GM23338 (cell line): ENCODE results near the gene BANP.
"Not testable (repeated sequence)": the region's sequence is repeated elsewhere in the genome, so short reads cannot be mapped to it uniquely, and the experiment has no call there.

Experiments
- CTCF ChIP-seq, 2 experiments: fragments of 200-600 bp in 1 of 2; sonication (generic) in 1 of 2; conservative IDR thresholded peaks; 2 replicates each; pipeline versions ENCODE4 v1.5.1 to v1.6.1; 2016 to 2017; ENCODE audit warnings: antibody characterized with exemption in 2 of 2, low read depth in 2 of 2, mild to moderate bottlenecking in 2 of 2, moderate library complexity in 1 of 2
- ETS1 ChIP-seq: IDR thresholded peaks from 2 replicates; pipeline ENCODE4 v1.6.1; 2016; ENCODE audit warnings: antibody characterized with exemption
- EZH2 ChIP-seq: fragments of 200-600 bp; sonication (generic); IDR thresholded peaks from one replicate; pipeline ENCODE4 v1.8.0; 2017; ENCODE audit warnings: antibody characterized with exemption, mild to moderate bottlenecking, low read depth; ENCODE audit not compliant: unreplicated experiment
- EZH2phosphoT487 ChIP-seq: fragments of 200-600 bp; sonication (generic); IDR thresholded peaks from one replicate; pipeline ENCODE4 v1.8.1; 2018; ENCODE audit warnings: antibody characterized with exemption; ENCODE audit not compliant: unreplicated experiment
- ZNF462 ChIP-seq: fragments of 250-450 bp; sonication (Bioruptor Pico); IDR thresholded peaks from 2 replicates; pipeline ENCODE4 v1.5.0; 2020; ENCODE audit warnings: mild to moderate bottlenecking, moderate library complexity

GRCh38 chr16:87936016-87936374, 15.2 kb upstream of the BANP start:
- TF ChIP-seq ZNF462; CTCF (conservative IDR thresholded peaks at IDR 0.05; ENCODE audit: low read depth in 2 of 2); EZH2phosphoT487; EZH2; ETS1: not testable (repeated sequence)
